Hematopoietic multipotent progenitor cell treated with erythropoietin and hydrocortisone succinate and interleukin-3 and kit ligand, for 8 days (in vitro differentiated cells): ENCODE results near the gene SLC25A38.

Experiments used
- DNase-seq: peaks from one replicate; pipeline ENCODE4 v3.0.0-alpha.2; 2015

SLC25A38 gene

DNA sequence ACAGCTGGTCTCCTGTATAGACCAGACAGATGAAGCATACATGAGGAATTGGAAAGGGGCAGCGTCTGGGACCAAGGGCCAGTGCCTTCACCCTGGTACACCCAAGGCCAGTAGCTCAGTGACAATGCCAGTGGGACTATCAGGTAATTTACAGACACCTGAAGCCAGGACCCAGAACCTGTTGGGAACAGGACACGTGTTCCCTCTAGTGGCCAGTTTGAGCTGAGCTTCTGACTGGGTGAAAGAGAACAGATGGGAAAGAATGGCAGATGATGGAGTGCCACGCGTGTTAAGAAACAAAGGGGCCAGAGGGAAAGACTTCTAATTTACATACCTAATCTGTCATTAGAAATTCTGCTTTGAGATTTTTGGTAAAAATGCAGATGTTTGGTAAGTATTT lies 5.1 kb upstream of the SLC25A38 start:
- peak; percentile 80 for DNase-seq

DNA sequence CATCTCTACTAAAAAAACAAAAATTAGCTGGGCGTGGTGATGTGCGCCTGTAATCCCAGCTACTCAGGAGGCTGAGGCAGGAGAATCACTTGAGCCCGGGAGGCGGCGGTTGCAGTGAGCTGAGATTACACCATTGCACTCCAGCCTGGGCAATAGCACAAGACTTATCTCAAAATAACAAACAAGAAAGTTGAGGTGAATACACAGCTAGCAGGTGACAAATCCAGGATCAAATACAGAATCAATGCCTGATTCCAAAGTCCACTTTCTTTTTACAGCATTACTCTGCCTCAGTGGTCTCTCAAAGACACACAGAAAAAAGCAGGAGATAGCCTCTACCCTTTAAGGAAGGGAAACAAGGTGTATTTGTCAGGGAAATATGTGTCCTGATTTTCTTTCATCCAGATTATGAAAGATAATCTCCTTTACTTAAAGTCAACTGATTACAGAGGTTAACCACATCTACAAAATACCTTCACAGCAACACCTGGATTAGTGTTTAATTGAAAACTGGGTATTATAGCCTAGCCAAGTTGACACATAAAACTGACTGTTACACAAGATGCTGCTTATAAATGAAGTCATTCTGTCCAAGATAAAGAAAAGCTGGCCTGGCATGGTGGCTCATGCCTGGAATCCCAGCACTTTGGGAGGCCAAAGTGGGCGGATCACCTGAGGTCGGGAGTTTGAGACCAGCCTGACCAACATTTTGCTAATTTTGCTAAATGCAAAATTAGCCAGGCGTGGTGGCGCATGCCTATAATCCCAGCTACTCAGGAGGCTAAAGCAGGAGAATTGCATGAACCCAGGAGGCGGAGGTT lies 4.0 kb upstream of the SLC25A38 start:
- DNase-seq, result no peak

DNA sequence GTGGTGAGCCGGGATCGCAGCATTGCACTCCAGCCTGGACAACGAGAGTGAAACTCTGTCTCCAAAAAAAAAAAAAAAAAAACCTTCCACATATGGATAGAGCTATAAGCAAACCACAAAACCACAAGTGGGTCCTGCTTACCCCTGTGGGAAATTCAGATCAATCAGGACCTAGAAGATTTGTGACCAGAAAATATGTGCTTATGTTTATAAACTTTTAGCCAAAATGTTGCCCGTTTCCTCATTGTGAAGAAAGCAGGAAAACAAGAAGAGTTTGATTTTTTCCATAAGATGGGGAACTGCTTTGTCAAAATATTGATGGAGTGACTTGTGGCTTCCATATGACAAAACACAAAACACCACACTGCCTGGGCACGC lies 3.4 kb upstream of the SLC25A38 start:
- no peak for DNase-seq

DNA sequence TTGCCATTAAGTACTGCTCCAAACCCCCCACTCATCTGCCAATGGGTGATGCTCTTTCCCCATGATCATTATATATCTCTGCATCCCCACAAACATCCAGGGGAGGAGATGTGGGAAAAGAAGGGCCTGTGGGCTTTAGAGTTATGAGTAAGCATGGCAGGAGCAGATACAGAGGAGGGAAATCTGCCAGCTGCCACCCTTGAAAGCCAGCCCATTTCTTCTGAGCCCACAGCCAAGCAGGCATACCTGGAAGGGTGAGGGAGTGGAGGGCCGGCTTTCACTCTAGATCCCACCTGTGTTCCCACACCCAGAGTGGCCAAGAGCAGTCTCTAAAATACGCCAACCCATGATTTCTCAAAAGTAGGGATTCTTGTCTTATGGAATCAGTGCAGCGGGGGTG lies 1.7 kb upstream of the SLC25A38 start:
- DNase-seq, result no peak

DNA sequence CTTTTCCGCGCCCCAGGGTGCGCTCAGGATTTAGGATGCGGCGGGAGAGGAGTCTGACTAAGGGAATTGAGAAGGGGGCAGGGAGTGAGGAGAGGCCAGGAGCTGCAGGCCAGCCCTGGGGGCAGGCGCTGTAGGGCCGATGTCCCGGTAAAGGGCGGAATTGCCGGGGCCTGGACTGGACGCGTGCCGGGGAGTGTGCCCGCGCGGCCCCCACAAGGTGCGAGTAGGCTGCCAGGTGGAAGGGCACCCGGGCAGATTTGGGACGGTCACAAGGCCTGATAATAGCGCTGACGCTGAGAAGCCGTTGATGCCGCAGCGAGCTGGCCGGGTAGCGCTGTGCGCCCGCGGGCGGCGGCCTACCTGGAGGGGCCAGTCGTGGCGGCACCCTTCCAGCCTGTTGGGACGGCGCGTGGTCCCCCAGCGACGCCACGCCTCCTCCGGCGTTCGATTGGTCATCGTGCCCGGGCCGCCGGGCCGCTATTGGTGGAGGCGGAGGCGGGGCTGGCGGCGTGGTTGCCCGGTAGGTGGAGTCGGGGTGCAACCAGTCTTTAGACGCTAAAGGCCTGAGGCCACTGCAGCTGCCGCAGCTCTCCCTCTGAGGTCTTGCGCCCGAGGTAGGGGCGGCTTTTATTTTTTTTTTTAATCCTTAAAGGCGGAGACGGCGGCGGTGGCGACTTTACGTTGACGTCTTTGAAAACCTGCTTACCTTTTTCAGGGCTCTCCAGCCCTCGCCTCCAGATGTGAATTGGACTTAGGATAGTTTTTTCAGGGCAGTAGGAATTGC lies 903 bp downstream of the SLC25A38 start:
- DNase-seq, result peak; percentile 96

GRCh38 chr3:39384665-39385000 lies 1.5 kb downstream of the SLC25A38 start:
- DNase-seq, result no peak

DNA sequence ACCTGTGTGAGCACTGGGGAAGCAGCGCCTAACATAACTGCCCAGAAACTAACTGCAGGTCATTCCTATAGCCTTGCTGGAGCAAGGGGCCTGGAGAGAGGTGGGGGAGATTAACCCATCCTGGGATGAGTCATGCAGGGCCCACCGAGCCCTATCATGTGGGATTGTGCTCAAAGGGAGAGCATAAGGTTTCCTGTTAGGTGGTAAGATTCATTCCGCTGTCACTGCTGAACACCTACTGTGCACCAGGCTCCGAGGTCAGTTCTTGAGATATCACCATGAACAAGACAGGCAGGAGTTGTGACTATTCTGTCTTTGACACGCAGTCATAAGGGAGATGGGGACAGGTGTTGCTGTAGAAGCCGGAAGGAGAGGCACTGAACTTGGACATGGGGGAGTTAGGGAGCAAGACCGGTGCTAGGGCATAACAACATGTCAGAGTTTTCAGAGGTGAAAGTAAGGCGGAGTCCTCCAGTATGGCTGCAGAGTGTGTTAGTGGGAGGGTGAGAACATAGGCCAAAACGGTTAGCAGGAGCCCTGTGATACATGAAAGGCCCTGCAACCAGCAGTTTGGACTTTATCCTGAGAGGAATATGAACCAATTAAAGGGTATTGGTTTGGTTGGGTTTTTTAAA lies 2.4 kb downstream of the SLC25A38 start:
- DNase-seq, result peak; percentile 55

GRCh38 chr3:39386318-39386717 lies 3.1 kb downstream of the SLC25A38 start:
- DNase-seq, result no peak

GRCh38 chr3:39387411-39387975 lies 4.3 kb downstream of the SLC25A38 start:
- DNase-seq, result peak; percentile 96

DNA sequence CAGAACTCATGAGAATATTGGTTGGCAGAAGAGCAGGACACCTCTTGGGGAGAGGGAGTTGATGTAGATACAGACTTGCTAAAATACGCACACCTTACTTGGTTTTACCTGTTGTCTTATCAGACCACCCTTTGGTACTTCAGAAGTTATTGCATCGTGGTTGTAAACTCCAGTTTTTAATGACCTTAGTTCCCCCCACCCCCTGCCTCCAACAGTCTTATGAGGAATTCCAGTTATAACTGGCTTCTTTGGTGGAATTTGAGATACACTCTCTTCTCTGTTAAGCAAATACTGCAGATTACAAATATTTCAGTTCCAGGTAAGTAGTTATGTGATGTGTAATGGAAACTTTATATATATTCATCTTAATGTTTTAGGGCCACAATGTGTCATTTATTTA lies 5.0 kb downstream of the SLC25A38 start:
- no peak for DNase-seq

DNA sequence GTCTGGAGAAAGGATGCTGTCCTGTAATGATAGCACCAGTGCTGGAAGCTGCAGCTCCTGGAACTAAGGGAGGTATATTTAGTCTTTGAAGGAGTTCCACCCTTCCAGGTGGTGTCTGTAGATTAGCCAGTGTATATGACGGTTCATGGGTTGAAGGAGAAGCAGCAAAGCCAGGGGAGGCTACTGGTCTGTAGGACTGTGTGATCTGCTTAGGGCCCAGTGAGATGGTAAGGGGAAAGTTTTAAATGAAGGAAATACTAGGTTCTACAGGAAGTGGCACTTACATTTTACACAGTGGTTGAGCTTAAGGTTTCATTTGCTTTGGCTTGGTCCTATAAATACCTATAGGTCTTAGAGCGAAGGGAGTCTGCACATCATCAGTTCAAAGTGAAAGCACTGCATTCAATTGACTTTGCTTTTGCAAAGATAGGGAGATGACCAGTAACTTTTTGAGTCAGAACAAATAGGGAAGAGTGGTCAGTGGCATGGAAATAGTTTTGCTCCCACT lies 5.6 kb downstream of the SLC25A38 start:
- DNase-seq, result peak; percentile 96

DNA sequence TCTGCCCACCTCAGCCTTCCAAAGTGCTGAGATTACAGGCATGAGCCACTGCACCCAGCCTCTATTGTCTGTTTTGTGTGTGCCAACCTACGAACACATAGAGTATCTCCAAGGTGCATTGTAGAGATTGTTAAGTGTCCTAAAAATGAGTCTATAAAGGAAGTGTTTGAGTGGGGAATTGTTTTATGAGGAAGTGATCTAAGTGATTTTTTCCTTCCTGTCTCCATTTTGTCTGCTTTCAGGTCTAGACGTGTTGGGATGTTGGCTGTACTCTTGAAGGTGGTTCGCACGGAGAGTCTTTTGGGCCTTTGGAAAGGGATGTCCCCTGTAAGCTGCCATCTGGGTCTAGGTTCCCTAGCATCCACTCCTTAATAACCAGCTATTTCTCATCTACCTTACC lies 7.0 kb downstream of the SLC25A38 start:
- no peak for DNase-seq

GRCh38 chr3:39396690-39397089 lies 13.5 kb downstream of the SLC25A38 start:
- DNase-seq, result no peak

- DNase-seq, result no peak
Measured at GRCh38 chr3:39398700-39399099, 15.5 kb downstream of the SLC25A38 start.

DNA sequence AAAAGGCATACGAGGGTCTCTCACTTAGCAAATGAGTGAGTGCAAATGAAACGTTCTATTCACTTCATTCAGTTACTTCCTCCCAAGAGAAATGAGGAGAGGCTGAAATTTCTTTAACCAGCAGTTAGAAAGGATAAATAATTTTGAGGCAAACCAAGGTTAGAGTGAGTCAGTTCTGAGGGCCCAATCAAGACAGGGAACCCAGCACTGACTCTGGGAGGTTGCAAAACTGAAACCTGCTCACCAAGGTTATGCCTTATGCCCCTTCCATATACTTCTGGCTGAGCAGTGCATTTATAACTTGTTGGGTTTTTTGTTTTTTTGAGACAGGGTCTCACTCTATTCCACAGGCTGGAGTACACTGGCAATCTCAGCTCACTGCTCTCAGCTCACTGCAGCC lies 18.8 kb downstream of the SLC25A38 start:
- no peak for DNase-seq

GRCh38 chr3:39404943-39405686 lies 21.9 kb downstream of the SLC25A38 start:
- no peak for DNase-seq

DNA sequence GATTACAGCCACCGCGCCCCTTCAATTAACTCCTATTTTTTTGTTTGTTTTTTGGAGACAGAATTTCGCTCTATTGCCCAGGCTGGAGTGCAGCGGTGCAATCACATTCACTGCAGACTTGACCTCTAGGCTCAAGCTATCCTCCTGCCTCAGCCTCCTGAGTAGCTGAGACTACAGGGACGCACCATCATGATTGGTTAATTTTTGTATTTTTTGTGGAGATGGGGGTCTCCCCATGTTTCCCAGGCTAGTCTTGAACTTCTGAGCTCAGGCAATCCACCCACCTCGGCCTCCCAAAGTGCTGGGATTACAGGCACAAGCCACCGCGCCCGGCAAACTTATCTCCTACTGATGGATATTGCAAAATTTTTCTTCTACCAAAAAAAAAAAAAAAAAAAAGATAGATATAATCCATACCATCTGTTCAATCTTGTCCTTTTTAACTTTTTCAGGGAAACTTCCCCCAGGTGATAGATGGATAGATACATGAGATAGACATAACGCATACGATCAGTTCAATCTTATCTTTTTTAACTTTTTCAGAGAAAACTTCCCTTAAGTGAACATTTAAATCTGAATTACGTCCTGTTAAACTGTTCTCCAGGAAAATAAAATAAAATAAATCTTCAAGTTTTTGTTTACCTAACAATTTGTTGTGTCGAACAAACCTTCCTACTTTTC lies 22.7 kb downstream of the SLC25A38 start:
- DNase-seq, result no peak

DNA sequence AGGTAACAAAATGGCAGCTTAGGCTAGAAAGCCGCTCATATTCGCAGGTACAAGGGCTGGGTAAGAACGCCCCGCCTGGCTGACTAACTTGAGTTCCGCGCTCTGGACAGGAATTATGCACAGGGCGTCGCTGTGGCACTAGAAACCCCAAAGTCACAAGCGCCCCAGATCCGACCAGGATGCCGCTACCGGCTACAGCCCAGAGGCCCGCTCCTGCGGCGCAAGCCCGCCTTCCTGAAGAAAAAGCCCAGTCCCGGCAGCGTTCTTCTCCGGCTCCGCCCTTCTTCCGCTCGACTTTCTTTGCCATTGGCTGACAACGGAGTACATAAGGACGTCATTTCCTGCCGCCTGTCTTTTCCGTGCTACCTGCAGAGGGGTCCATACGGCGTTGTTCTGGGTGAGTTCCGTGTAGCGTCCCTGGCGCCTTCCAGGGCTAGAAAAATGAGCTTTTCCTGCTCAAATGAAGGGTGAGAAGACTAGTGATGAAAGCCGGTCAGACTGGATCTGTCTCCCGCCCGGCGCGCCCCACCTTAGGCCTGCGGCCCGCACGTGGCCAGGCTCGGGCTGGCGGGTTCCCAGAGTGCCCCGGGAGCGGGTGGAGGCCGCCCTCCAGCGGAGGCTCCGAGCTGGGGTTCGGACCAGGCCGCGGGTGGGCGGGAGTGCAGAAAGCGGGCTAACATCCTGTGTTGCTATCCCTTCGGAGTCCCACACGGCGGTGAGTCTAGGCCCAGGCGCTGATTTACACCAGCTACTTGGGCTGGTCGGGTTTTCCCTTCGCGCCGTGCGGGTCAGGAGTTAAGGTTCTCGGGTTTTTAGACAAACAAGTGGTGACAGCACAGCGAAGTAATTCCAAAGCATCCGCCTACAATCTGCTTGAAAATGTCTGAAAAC lies 23.4 kb downstream of the SLC25A38 start, which contains the start of gene RPSA:
RPSA (plus strand) TSS at position 353 of the 891 bp plus-strand sequence. CDS start 934 bp downstream, outside the sequence.
- DNase-seq, result peak; percentile 99

DNA sequence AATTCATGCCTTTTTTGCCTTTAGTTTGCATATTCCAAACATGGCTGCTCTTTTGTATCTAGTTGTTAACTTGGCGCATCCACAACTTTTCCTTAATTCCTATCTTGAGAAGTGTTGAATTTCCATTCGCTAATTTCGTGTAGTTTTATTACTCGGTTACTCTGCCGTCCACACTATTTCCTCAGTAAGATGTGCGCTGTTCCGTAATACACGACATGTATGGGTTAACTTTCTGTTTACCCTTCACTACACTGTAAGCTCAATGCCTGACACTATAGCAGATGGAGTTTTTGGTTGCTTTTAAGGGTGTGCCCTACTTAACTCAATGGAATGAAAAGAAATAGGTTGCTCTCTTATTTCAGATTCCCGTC lies 24.1 kb downstream of the SLC25A38 start:
- DNase-seq, result no peak

DNA sequence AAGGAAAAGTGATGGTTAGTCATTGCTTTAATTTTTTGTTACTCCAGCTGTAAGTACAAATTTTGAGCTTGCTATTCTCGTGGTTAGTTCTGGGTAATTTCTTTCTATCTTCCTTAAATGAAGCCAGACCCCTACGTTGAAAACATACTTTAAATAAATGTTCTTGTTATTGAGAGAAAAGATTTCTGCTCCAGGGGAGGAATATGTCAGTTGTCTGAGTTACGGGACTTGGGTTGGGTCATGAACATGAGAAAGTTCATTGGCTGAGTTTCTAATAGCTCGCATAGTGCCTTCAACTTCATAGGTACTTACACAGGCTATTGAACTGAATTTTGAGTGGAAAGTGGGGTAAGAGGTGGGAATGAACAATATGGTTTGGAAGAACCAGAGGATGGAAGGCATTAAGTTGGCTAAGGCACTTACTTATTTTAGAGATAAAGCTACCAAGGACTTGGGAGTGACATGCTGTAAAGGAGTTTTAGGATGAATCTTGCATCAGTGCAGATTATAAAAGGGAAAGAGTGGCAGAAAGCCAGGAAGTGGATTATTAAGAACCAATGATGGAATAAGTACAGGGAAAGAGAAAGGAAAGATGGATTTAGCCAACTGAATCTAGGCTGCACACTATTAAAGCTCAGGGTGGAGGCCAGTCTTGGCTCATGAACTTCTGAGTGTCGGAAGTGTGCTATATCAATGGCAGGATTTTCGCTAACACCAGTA lies 24.8 kb downstream of the SLC25A38 start:
- DNase-seq, result no peak
